GM10847 (cell line): ENCODE measurements around the gene NKAIN2.

Experiments
- POLR2A ChIP-seq: IDR thresholded peaks from 2 replicates; pipeline ENCODE4 v1.6.1; 2011; ENCODE audit not compliant: insufficient read length; ENCODE audit errors: extremely low read depth

Gene NKAIN2

GRCh38 chr6:124522335-124522734 lies 718.7 kb downstream of the NKAIN2 start:
- no peak for TF ChIP-seq POLR2A

- TF ChIP-seq POLR2A: no peak
These were observed 721.0 kb downstream of the NKAIN2 start for GRCh38 chr6:124524491-124525200.

GRCh38 chr6:124530926-124531325 lies 727.3 kb downstream of the NKAIN2 start:
- no peak for TF ChIP-seq POLR2A

- TF ChIP-seq POLR2A: no peak
These were observed 731.6 kb downstream of the NKAIN2 start for GRCh38 chr6:124535299-124535698.

- TF ChIP-seq POLR2A: no peak
These were observed 732.1 kb downstream of the NKAIN2 start for GRCh38 chr6:124535746-124536145.

GRCh38 chr6:124536157-124536841 lies 732.6 kb downstream of the NKAIN2 start:
- TF ChIP-seq POLR2A: no peak

GRCh38 chr6:124536842-124537191 lies 733.2 kb downstream of the NKAIN2 start:
- TF ChIP-seq POLR2A: no peak

- TF ChIP-seq POLR2A: no peak
These were observed 735.4 kb downstream of the NKAIN2 start for GRCh38 chr6:124539096-124539495.

GRCh38 chr6:124541573-124541972 lies 737.9 kb downstream of the NKAIN2 start:
- TF ChIP-seq POLR2A: no peak

- TF ChIP-seq POLR2A: no peak
These were observed 742.9 kb downstream of the NKAIN2 start for GRCh38 chr6:124546601-124547000.

GRCh38 chr6:124551711-124552233 lies 748.1 kb downstream of the NKAIN2 start:
- TF ChIP-seq POLR2A: no peak

GRCh38 chr6:124557873-124558272 lies 754.2 kb downstream of the NKAIN2 start:
- TF ChIP-seq POLR2A: no peak

- no peak for TF ChIP-seq POLR2A
These were observed 757.4 kb downstream of the NKAIN2 start for GRCh38 chr6:124560873-124561567.

- no peak for TF ChIP-seq POLR2A
These were observed 758.0 kb downstream of the NKAIN2 start for GRCh38 chr6:124561635-124562130.

- no peak for TF ChIP-seq POLR2A
These were observed 763.7 kb downstream of the NKAIN2 start for GRCh38 chr6:124567401-124567800.

- no peak for TF ChIP-seq POLR2A
These were observed 770.3 kb downstream of the NKAIN2 start for GRCh38 chr6:124573953-124574352.
